ENCODE data around the gene SPATA24. TPM values are rescaled to one million over a fixed set of nuclear protein-coding genes. Genes with fewer than 3 reads are reported as not detected.

The SPATA24 gene
- total and polyA plus RNA-seq, 4 donors = 1.8 to 2.7 (median 2.5) TPM

DNA sequence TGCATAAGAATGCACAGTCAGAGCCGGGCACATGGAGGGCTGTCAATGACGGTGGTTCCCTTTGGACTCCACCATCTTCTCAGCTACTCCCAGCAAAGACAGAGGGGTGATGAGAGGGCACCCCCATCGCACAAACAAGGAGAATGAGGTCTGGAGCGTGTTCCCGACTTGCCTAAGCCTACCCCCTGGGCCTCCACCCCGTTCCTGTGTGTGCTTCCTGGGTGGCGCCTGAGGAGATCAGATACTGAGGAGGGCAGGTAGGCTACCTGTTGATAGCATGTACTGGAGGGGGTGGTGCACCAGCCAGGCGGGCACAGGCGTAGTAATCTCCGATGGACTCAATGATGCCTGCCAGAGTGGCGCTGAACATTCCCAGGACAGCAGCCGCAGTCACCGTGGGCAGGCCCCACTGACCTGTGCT lies 24.9 kb downstream of the SPATA24 start:
- H3K27ac ChIP-seq (ENCODE audit: low read depth in 1 of 2, low read length in 2 of 2) = no peak overlapping the region
- H3K4me1 ChIP-seq (ENCODE audit: control insufficient read depth in 4 of 4, insufficient read depth in 4 of 4, low read length in 3 of 4) = peaks cover 8 to 28% (median 19%) of the 10 kb centered on the region in 4 donors
- no peaks in the 10 kb centered on the region for H3K9me3 ChIP-seq (ENCODE audit: control insufficient read depth in 4 of 4, low read length in 3 of 4)
- H3K27me3 ChIP-seq (ENCODE audit: control insufficient read depth in 4 of 4, insufficient read depth in 4 of 4, low read length in 3 of 4) = no peaks in the 10 kb centered on the region
- 91% methylated on average over 13 of the region's 13 CpGs for WGBS
- no peak for TF ChIP-seq FOXA1 (IDR thresholded peaks at IDR 0.05)
- no peak for TF ChIP-seq HNF4G (IDR thresholded peaks at IDR 0.05)
- TF ChIP-seq SP1 (IDR thresholded peaks at IDR 0.05) = no peak
- TF ChIP-seq, protein P1, sequence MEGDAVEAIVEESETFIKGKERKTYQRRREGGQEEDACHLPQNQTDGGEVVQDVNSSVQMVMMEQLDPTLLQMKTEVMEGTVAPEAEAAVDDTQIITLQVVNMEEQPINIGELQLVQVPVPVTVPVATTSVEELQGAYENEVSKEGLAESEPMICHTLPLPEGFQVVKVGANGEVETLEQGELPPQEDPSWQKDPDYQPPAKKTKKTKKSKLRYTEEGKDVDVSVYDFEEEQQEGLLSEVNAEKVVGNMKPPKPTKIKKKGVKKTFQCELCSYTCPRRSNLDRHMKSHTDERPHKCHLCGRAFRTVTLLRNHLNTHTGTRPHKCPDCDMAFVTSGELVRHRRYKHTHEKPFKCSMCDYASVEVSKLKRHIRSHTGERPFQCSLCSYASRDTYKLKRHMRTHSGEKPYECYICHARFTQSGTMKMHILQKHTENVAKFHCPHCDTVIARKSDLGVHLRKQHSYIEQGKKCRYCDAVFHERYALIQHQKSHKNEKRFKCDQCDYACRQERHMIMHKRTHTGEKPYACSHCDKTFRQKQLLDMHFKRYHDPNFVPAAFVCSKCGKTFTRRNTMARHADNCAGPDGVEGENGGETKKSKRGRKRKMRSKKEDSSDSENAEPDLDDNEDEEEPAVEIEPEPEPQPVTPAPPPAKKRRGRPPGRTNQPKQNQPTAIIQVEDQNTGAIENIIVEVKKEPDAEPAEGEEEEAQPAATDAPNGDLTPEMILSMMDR (IDR thresholded peaks at IDR 0.05; ENCODE audit: low read depth, low read length, missing input control) = no peak
- no peak for TF ChIP-seq EGR1 (IDR thresholded peaks at IDR 0.05; ENCODE audit: low read depth in 2 of 2)
- no peak for DNase-seq (ENCODE audit: low spot score)
- no peak overlapping the region for H3K9ac ChIP-seq (ENCODE audit: low read depth in 1 of 2, low read length in 2 of 2)
- peaks cover 0 to 14% (median 10%) of the 10 kb centered on the region in 4 donors for H3K36me3 ChIP-seq (ENCODE audit: control insufficient read depth in 4 of 4, insufficient read depth in 3 of 4, low read depth in 1 of 4, low read length in 3 of 4)
- H3K4me3 ChIP-seq (ENCODE audit: low read depth in 1 of 3, low read length in 3 of 3) = no peak overlapping the region

DNA sequence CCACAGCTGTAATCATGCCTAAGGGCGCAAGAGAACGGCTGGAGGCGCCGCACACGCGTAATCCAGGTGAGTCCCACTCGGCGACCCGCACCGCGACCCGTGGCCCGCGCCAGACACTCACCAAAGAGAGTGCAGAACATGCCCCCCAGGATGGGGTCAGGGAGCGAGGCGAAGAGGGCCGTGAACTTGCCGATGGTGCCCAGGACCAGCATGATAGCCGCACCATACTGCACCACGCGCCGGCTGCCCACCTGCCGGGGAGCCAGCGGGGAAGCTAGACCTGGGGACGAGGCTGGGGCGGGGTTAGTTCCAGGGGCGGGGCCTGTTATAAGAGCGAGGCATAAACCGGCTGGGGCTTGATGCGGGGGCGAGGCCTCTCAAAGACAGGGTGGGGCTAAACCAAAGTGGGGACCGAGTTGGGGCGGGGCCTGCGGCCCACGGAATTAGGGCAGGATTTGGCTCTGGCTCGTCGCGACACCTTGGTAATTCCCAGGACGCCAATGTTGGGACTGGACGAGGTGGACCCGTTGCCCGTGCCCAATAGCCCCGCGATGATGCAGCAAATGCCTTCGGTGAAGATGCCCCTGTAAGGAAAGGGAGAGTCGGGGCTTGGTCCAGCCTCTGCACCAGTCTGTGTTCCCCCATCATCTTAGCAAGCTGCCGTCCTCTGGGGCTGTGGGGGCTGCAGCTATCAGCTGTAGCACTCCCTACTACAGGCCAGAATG lies 25.6 kb downstream of the SPATA24 start:
- TF ChIP-seq, protein P2, sequence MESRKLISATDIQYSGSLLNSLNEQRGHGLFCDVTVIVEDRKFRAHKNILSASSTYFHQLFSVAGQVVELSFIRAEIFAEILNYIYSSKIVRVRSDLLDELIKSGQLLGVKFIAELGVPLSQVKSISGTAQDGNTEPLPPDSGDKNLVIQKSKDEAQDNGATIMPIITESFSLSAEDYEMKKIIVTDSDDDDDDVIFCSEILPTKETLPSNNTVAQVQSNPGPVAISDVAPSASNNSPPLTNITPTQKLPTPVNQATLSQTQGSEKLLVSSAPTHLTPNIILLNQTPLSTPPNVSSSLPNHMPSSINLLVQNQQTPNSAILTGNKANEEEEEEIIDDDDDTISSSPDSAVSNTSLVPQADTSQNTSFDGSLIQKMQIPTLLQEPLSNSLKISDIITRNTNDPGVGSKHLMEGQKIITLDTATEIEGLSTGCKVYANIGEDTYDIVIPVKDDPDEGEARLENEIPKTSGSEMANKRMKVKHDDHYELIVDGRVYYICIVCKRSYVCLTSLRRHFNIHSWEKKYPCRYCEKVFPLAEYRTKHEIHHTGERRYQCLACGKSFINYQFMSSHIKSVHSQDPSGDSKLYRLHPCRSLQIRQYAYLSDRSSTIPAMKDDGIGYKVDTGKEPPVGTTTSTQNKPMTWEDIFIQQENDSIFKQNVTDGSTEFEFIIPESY (IDR thresholded peaks at IDR 0.05) = no peak
- TF ChIP-seq JUND (IDR thresholded peaks at IDR 0.05) (no peak), HNF4A (conservative IDR thresholded peaks at IDR 0.05) (no peak), FOXA1 (IDR thresholded peaks at IDR 0.05) (no peak), FOXA2 (IDR thresholded peaks at IDR 0.05) (no peak), GABPA (IDR thresholded peaks at IDR 0.05 in 1 of 2, conservative IDR thresholded peaks at IDR 0.05 in 1 of 2) (no peak), SP1 (IDR thresholded peaks at IDR 0.05) (no peak), YY1 (IDR thresholded peaks at IDR 0.05) (no peak), TAF1 (conservative IDR thresholded peaks at IDR 0.05) (no peak), RXRA (IDR thresholded peaks at IDR 0.05) (no peak), HNF4G (IDR thresholded peaks at IDR 0.05) (no peak), NR2F2 (IDR thresholded peaks at IDR 0.05) (no peak), EGR1 (IDR thresholded peaks at IDR 0.05; ENCODE audit: low read depth in 2 of 2) (no peak), RAD21 (IDR thresholded peaks at IDR 0.05) (no peak)
- TF ChIP-seq, protein P1 (IDR thresholded peaks at IDR 0.05; ENCODE audit: low read depth, low read length, missing input control) = no peak
- TF ChIP-seq, protein P3, sequence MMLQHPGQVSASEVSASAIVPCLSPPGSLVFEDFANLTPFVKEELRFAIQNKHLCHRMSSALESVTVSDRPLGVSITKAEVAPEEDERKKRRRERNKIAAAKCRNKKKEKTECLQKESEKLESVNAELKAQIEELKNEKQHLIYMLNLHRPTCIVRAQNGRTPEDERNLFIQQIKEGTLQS (IDR thresholded peaks at IDR 0.05) = no peak
- TF ChIP-seq, protein P4, sequence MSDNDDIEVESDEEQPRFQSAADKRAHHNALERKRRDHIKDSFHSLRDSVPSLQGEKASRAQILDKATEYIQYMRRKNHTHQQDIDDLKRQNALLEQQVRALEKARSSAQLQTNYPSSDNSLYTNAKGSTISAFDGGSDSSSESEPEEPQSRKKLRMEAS (IDR thresholded peaks at IDR 0.05) = no peak
- TF ChIP-seq, protein P5, sequence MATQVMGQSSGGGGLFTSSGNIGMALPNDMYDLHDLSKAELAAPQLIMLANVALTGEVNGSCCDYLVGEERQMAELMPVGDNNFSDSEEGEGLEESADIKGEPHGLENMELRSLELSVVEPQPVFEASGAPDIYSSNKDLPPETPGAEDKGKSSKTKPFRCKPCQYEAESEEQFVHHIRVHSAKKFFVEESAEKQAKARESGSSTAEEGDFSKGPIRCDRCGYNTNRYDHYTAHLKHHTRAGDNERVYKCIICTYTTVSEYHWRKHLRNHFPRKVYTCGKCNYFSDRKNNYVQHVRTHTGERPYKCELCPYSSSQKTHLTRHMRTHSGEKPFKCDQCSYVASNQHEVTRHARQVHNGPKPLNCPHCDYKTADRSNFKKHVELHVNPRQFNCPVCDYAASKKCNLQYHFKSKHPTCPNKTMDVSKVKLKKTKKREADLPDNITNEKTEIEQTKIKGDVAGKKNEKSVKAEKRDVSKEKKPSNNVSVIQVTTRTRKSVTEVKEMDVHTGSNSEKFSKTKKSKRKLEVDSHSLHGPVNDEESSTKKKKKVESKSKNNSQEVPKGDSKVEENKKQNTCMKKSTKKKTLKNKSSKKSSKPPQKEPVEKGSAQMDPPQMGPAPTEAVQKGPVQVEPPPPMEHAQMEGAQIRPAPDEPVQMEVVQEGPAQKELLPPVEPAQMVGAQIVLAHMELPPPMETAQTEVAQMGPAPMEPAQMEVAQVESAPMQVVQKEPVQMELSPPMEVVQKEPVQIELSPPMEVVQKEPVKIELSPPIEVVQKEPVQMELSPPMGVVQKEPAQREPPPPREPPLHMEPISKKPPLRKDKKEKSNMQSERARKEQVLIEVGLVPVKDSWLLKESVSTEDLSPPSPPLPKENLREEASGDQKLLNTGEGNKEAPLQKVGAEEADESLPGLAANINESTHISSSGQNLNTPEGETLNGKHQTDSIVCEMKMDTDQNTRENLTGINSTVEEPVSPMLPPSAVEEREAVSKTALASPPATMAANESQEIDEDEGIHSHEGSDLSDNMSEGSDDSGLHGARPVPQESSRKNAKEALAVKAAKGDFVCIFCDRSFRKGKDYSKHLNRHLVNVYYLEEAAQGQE (IDR thresholded peaks at IDR 0.05) = no peak
- Histone ChIP-seq H3K4me3 (ENCODE audit: low read depth in 1 of 3, low read length in 3 of 3) (no peak overlapping the region), H3K27me3 (ENCODE audit: control insufficient read depth in 4 of 4, insufficient read depth in 4 of 4, low read length in 3 of 4) (no peaks in the 10 kb centered on the region), H3K27ac (ENCODE audit: low read depth in 1 of 2, low read length in 2 of 2) (no peak overlapping the region), H3K9me3 (ENCODE audit: control insufficient read depth in 4 of 4, low read length in 3 of 4) (no peaks in the 10 kb centered on the region), H3K4me1 (ENCODE audit: control insufficient read depth in 4 of 4, insufficient read depth in 4 of 4, low read length in 3 of 4) (peaks cover 5 to 28% (median 16%) of the 10 kb centered on the region in 4 donors), H3K36me3 (ENCODE audit: control insufficient read depth in 4 of 4, insufficient read depth in 3 of 4, low read depth in 1 of 4, low read length in 3 of 4) (peaks cover 0 to 14% (median 10%) of the 10 kb centered on the region in 4 donors), H3K9ac (ENCODE audit: low read depth in 1 of 2, low read length in 2 of 2) (no peak overlapping the region)
- no peak for DNase-seq (ENCODE audit: low spot score)
- WGBS = 91% methylated on average over 47 of the region's 47 CpGs
